ENCODE results near the gene NEDD4L.

DNA sequence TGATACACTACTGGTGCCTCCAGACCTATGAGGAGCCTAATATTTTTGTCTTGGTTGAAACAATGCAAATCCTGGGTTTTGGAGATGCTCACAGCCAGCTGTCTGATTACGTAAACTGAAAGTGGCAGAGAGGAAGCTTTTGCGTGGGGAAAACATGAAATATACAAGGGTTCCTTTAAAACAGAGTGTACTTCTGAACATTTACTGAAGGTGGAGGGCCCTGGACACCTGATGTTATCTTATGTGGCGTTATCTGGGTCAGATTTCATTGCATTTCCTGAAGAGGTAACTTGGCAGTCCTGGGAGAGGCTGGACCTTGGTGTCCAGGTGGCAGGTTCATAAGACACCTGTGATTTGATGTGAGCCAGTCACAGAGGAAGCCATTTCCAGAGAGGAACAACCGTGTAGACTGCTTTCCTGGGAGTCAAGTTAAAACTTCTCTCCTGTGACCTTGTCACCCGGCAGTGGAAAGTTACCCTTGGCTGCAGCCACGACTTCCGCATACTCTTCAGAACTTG is 105.0 kb downstream of the NEDD4L start:
- TF ChIP-seq ZNF23 (tag by site-specific recombination; IDR thresholded peaks at IDR 0.05; ENCODE audit: borderline replicate concordance), result no peak
- TF ChIP-seq, protein P1, sequence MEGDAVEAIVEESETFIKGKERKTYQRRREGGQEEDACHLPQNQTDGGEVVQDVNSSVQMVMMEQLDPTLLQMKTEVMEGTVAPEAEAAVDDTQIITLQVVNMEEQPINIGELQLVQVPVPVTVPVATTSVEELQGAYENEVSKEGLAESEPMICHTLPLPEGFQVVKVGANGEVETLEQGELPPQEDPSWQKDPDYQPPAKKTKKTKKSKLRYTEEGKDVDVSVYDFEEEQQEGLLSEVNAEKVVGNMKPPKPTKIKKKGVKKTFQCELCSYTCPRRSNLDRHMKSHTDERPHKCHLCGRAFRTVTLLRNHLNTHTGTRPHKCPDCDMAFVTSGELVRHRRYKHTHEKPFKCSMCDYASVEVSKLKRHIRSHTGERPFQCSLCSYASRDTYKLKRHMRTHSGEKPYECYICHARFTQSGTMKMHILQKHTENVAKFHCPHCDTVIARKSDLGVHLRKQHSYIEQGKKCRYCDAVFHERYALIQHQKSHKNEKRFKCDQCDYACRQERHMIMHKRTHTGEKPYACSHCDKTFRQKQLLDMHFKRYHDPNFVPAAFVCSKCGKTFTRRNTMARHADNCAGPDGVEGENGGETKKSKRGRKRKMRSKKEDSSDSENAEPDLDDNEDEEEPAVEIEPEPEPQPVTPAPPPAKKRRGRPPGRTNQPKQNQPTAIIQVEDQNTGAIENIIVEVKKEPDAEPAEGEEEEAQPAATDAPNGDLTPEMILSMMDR (tag by site-specific recombination; IDR thresholded peaks at IDR 0.05), result no peak
- TF ChIP-seq, protein P2, sequence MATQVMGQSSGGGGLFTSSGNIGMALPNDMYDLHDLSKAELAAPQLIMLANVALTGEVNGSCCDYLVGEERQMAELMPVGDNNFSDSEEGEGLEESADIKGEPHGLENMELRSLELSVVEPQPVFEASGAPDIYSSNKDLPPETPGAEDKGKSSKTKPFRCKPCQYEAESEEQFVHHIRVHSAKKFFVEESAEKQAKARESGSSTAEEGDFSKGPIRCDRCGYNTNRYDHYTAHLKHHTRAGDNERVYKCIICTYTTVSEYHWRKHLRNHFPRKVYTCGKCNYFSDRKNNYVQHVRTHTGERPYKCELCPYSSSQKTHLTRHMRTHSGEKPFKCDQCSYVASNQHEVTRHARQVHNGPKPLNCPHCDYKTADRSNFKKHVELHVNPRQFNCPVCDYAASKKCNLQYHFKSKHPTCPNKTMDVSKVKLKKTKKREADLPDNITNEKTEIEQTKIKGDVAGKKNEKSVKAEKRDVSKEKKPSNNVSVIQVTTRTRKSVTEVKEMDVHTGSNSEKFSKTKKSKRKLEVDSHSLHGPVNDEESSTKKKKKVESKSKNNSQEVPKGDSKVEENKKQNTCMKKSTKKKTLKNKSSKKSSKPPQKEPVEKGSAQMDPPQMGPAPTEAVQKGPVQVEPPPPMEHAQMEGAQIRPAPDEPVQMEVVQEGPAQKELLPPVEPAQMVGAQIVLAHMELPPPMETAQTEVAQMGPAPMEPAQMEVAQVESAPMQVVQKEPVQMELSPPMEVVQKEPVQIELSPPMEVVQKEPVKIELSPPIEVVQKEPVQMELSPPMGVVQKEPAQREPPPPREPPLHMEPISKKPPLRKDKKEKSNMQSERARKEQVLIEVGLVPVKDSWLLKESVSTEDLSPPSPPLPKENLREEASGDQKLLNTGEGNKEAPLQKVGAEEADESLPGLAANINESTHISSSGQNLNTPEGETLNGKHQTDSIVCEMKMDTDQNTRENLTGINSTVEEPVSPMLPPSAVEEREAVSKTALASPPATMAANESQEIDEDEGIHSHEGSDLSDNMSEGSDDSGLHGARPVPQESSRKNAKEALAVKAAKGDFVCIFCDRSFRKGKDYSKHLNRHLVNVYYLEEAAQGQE (tag by site-specific recombination; IDR thresholded peaks at IDR 0.05), result no peak
- TF ChIP-seq ZNF658 (tag by site-specific recombination; IDR thresholded peaks at IDR 0.05), result no peak
- TF ChIP-seq ZNF174 (tag by site-specific recombination; IDR thresholded peaks at IDR 0.05), result no peak
- TF ChIP-seq YY1 (tag by site-specific recombination; IDR thresholded peaks at IDR 0.05), result no peak
- TF ChIP-seq ZBTB7A (tag by site-specific recombination; IDR thresholded peaks at IDR 0.05; ENCODE audit: low read depth), result no peak
- no peak for TF ChIP-seq ZNF561 (tag by site-specific recombination; IDR thresholded peaks at IDR 0.05; ENCODE audit: borderline replicate concordance)
- no peak for TF ChIP-seq ZNF2 (tag by site-specific recombination; IDR thresholded peaks at IDR 0.05)
- no peak for TF ChIP-seq BCL11B (tag by site-specific recombination; IDR thresholded peaks at IDR 0.05; ENCODE audit: low read depth)
- TF ChIP-seq SP7 (tag by site-specific recombination; IDR thresholded peaks at IDR 0.05), result no peak
- no peak for TF ChIP-seq ZNF121 (tag by site-specific recombination; IDR thresholded peaks at IDR 0.05)
- no peak for TF ChIP-seq REPIN1 (tag by site-specific recombination; IDR thresholded peaks at IDR 0.05; ENCODE audit: low read depth)
